HG03159 (cell line): ENCODE results near the gene HS1BP3.
A peak's percentile ranks its signal among the peaks of the same experiment; 100 is the strongest.

Experiments used
- ATAC-seq: cut with Tn5 transposase; IDR thresholded peaks from one replicate; pipeline ENCODE4 v1.9.1; 2021; ENCODE audit warnings: mild to moderate bottlenecking, moderate library complexity; ENCODE audit not compliant: unreplicated experiment

Gene HS1BP3

DNA sequence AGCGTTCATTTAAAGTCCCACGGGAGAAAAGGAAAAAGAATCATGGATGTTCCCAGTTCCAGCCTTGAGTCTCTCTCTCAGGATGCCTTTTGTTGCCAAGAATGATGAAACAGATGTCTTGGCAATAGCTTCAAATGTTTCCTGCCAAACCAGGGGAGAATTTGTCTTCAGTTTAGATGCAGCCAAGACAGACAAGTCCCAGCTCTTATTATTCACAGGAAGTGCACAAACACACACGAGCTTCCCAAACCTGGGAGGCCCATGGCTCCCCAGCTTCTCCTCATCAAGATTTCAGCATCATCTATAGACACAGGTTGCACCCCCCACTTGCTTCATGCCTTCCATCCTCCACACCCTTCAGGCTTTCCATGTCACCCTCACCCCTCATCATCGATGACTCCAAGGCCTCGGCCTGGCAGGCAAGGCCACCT is 45.9 kb downstream of the HS1BP3 start:
- no peak for ATAC-seq

DNA sequence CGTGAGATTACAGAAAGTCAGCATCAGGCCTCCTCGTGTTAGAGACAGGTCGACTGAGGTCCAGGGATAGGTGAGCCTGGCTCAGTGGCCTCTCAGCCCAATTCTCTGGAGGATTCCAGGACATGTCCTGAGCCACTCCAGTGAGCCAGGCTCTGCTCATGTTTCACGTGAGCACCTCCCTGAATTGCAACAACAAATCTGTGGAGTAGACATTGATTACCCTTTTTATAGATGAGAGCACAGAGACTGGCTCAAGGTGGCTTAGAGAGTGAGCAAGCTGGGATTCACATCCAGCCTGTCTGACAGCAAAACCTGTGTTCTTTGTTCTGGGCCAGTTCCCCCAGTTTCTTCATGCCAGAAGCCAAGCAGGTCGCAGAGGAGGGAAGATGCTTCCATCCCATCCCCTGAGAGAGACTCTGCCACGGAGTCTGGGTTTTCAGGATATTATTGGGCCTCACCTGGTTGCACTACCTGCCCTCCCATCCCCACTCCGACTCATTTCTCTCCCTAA is 46.4 kb downstream of the HS1BP3 start:
- ATAC-seq: no peak

DNA sequence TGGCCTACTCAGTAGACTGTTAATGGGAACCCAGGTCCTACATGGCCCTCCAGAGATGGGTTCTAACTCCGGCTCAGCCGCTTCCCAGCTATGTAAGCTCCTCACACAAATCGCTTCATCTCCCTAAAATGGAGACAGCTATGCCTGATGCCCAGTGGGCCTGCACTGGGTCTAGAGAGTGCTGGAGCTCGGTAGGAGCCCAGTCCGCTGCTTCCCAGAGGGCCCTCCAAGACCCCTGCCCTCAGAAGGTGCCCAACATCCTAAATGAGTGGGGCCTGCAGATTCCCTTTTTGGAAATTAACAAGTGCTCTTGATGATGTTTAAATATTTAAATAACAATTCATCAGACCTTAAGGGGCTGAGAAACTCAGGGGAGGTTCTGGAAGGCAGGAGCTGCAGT is 47.1 kb downstream of the HS1BP3 start:
- no peak for ATAC-seq

DNA sequence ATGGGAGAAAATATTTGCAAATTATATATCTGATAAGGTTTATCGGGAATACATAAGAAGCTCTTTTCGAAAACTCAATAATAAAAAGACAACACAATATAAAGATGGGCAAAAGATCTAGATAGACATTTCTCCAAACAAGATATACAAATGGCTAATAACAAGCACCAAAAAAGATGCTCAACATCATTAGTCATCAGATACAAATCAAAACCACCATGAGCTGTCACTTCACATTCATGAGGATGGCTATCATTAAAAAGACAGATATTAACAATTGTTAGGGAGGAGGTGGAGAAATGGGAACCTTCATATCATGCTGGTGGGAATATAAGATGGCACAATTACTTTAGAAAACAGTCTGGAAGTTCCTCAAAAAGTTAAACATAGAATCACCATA is 48.1 kb downstream of the HS1BP3 start:
- ATAC-seq: no peak

DNA sequence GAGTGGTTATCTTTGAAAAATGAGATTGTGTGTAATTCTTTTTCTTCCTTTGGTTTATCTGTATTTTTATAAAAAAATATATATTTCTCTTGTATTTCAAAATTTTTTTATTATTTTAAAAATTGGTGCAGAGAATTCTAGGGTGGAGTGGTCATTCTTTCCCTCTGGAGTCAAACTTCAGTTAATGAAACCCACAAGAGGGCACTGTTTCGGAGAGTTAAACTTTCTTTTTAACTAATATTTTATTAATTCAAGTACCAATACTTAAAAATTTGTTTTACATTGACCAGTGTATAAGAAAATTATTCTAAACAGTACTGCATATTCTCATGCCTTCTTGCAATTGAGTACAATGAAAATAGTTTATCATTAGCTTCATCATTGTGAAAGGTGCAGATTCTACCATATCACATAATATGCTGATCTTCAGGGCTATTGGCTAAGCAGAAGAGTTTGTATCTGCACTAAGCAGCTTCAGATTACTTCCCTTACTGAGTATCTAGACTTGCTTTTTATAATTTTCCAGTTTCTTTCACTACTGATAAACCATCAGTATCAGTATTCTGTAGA is 50.1 kb downstream of the HS1BP3 start:
- no peak for ATAC-seq

DNA sequence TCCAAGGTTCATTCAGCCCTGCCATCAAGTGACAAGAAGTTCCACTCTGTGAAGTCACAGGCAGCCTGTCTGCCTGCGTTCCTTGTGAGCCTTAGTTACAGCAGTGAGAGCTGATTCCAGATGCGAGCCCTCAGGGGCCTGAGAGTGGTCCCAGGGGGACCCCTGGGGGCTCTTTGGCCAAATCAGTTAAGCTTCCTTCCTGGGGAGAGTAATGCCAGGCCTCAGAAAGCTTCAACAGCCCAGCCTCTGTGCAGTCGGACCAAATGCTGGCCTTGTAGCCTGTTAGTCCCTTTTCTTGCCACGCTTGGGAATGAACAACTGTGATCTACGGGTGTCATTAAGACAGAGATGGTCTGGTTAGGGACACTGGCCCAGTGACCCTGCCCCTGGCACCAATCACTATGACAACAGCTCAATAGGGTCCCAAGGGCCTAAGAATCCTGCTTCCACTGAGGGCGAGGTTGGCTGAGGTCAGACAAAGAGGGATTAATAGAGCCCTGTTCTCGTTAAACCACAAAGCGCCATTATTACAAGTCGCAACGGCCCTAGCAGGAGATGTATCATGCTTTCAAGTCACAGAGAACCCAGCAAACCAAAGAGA is 50.9 kb downstream of the HS1BP3 start:
- ATAC-seq: no peak

DNA sequence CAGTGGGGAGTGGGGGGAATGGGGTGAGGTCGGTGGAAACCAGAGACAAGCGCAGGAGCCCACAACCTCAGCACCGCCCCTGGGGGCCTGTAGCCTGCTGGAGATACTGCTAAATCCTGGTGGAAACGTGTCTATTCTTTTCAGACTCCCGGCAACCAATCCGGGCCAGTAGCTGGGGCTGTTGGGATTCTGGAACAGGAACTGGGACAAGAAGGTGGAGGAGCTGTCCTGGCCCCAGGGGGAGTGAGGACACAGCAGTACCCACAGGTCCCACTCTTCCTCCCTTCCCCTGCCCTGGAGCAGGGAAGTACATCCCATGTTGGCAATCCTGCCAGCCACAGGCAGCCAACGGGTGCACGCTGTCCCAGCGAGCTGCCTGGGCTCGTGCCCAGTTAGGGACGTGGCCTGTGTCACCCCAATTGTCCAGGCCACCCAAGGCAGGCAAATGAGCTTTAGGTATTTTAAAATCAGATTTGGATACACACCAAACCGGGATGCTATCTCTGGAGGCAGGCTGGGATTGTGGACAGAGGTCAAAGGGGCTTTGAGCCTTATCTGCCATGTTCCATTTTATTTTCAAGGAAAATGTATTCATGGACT is 51.8 kb downstream of the HS1BP3 start:
- ATAC-seq: no peak

DNA sequence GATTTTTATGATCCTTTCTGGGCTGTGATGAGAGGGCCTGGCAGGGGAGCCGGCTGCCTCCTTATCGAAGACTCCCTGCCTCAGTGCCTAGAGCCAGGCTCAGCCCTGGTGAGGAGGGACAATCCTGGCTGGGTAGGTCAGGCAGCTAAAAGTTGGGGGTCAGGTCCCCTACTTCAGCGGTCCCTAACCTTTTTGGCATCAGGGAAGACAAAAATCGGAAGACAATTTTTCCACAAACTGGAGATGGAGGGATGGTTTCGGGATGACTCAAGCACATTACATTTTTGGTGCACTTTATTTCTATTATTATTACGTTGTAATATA is 53.1 kb downstream of the HS1BP3 start:
- no peak for ATAC-seq

DNA sequence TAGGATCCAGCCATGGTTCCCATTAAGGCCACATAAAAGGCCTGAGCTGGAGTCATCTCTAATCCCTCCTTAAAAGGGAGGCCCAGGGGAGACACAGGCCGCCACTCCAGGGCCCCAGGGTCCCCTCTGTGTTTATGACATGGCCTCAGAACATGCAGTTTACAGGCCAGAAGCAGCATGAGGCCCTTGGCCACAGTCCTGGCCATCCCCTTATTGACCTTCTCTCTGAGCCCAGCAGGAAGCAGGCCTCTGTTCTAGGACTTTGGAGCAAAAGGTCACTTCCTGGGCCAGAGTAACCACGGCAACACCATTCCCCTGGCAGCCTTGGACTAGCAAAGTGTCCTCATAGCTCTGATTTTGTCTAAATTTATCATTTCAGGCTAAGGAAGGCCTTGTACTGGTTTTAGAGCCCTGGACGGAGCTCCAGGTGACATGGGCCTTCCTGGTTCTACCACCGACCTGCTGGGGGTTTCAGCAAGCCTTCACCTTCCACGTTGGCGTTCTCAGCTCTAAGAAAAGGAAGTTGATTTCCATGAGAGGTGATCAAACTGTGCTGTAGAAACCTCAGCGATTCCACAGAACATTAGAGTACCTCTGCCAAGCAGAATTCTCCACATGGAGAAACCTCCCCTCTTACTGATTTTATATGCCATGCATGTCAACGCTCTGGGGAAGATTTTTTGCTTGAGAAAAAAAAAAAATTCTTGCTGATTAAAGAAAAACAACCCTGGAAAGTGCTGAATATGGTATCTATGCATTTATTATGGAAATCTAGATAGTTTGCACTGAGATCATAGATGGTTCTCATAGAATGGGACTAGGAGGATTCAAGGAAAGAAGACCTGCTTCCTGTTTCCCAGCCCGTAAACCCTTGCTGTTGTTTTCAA is 53.7 kb downstream of the HS1BP3 start:
- no peak for ATAC-seq

DNA sequence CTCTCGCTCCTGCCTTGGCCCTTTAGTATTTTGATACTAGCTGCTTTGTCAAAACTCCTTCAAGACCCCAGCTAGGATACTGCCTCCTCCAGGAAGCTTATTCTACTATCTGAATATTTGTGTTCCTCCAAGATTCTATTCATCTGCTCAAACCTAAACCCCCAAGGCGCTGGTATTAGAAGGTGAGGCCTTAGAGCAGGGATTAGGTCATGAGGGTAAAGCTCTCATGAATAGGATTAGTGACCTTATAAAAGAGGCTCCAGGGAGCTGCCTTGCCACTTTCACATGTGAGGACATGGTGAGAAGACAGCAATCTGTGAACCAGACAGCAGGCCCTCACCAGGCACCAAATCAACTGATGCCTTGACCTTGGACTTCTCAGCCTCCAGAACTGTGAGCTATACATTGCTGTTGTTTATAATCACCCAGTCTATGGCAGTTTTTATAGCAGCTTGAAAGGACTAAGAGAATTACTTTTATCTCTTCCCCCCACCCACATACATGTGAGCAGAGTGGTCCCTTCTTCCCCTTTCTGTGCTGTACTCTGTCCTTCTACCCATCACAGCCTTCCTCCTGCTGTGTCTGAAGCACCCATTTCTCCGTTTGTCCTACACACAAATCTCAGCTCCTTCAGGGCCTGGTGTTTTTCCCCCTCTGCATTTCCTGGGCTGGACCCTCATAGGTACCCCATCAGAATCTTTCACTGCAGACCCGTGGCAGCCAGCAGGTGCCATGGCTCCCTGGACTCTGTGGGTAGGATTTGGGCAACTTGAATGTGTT is 54.5 kb downstream of the HS1BP3 start:
- ATAC-seq: peak; percentile 3

DNA sequence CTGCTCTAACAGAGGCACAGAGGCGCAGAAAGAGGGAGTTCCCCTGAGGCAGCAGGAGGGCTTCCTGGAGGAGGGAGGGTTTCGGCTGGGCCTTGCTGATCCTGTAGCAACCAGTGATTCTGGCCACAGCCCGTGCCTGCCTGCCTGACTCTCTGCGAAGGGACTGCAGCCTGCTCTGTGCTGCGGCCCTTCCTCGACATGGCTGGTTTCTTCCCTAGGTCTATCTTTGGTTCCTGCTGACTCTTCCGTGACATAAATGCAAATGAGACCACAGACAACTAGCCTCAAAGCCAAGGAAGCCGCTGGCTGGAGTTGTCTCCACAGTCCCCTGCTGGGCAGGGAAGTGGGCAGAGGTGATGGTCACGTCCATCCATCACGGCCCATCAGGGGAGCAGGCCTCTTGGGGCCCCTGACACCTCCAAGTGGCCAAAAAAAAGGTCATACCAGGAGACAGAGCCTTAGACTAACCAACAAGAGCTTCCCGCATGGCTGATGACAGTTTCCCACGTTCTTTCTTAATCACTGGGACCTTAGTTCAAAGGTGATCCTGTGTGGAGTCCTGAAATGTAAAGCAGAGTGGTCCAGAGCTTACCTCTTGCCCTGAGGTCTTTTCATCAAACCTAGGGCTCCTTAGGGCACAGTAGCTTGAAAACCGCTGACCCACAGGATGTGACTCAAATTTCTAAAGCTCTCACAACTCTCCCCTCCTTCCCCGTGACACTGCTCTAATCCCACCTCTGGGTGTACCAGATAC is 55.3 kb downstream of the HS1BP3 start:
- ATAC-seq: peak; percentile 90

DNA sequence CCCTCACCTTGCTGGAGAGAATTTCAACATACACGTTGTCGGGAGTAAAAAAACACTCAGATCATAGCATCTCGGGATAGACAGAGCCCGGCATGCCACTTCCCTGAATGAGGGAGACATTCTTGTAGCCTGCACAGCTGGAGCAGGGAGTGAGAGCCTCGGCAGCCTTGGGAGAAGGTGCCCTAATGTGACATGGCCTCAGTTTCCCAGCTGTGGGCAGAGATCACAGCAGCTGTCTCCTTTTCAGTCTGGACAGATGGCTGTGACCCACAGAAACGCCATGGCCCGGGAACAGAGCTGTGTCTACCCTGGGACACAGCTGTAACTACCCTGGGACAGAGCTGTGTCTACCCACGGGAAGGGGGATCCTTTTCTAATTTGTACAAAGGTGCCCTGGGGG is 55.9 kb downstream of the HS1BP3 start:
- ATAC-seq: peak; percentile 1

DNA sequence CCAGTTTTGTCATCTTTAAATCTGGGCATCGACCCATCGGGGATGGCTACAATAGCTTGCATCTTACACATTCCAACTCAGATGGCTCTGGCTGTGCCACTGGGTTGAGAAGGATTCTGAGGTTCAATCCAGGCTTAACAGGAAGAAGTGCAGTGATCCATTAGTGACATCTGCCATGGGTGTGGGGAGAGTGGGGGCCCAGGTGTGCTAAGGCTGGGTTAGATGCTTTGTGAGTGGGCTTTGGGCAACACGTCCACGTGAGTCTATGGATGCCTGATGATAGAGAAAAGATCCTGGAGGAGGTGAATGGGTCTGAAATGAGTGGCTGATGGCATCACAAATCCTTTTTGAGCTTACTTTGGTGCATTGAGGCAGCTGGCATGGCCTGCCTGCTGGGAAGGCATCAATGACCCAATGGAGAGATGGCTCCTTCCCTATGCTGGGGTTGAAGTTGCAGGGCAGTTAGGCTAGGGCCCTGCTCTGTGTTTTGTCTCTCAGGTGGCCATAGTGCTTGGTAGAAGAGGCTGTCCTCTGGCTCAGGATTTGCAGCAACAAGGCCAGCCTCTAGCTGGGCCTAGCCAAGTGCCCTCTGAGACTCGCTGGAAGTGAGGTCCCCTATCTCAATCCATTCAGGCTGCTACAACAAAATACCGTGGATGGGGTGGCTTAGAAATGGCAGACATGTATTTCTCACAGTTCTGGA is 56.7 kb downstream of the HS1BP3 start:
- ATAC-seq: no peak

DNA sequence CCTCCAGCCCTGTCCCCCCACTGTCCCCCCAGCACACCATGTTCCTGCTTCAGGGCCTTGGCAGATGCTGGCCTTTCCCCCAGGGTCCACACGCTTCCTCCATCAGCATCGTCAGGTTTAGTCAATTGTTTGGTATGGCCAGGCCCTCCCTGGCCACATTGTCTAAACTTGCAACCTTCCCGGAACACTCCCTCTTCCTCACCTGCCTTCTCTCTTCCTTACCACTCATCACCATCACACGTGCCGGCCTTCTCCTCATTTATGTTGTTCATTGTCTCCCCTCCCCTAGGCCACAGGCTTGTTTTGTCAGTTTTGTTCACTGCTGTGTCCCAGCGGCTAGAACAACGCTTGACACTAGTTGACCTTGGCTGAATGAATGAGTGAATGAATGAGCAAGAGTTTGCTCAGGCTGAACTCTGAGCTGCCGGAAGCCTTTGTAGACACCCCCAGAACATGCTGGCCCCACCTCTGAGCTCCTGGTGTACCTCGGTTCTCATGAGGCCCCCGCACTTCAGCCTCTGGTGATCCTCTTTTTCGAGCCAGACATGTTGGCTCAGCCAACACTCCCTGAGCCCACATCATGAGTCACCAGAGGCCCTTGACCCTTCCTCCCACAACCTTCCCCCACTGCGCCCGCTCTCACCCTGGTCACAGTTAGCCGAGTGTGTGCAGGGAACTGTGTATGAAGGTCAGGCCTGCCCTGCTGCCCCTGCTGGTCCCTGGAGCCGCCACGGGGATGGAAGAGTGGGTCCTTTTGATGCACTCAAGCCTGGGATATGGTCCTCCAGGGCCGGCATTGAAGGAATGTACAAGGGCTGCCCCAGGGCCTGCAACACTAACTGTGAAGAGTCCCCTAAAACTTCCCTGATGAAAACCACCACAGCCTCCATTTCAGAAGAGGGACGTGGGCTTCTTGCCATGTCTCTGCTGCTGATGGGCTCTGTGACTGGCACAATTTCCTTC is 57.5 kb downstream of the HS1BP3 start:
- no peak for ATAC-seq

DNA sequence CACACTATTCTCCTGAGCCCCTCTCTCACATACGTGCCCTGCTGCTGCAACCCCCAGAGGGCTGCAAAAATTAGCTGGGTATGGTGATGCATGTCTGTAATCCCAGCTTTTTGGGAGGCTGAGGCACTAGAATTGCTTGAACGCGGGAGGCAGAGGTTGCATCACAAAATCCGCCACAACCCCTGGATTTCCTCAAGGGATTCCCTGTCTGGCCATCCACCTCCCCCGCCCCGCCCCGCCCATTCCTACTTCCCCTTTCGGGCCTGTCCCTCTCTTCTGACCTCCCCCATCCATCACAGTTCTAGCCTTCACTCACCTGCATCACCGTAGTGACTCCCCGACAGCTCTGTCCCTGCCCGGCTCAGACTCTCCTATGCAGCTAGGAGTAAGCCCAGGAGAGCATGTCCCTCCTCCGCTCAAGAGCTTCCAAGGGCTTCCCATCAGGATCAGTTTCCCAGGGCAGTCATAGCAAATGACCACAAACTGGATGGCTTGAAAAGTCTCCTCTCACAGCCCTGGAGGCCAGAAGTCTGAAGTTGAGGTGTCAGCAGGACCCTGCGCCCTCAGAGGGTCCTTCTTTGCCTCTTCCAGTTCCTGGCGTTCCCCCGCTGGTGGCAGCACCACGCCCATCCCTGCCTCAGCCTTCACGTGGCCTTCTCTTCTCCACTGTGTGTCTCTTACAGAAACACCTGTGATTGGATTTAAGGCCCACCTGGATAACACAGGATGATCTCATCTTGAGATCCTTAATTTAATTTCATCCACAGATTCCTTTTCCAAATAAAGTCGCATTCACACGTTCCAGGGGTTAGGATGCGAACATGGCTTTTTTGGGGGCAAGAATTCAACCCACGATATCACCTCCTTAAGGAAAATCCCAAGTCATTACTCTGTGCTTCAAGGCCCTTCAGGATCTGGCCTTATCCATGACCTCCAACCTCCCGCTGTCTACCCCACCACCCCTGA is 58.5 kb downstream of the HS1BP3 start:
- ATAC-seq: no peak

DNA sequence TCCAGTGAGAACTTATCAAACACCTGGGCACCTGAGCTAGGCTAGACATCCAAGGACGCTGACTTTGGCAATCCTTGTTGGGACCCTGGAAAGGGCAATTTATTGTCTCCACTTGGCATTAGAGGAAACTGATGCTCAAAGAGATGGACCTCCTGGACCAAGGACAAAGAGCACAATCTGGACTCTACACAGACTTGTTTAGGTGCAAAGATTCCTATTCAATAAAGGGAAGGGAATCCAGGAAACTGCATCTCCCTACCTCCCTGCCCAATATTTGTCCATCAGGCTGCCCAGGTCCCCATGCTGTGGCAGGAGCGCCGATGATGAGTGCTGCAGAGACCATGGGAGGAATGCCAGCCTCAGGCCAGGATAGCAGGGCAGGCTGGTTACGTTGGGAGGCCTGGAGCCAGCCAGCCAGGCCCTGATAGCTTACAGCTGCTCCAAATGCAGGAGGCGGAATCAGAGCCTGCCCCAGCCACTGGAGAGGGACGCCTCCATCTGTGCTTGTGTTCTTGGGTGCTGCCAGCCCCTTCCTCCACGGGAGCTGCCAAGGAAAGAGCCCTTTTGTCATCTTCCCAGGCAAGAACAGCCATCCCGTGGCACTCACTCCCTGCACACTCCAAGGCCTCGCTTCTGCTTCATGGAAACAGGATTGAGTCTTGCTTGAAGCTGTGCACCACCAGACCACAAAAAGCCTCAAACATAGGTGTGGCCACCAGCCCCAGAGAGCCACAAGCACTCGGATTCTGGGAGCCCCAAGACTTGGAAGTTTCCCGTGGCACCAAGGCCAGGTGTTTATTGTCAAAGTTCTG is 60.0 kb downstream of the HS1BP3 start:
- no peak for ATAC-seq
